ENCODE data around the gene IFT122. TPM values are rescaled to one million over a fixed set of nuclear protein-coding genes. Genes with fewer than 3 reads are reported as not detected.

IFT122 gene
- total RNA-seq, 1 experiment from 2014 or later: 4.7 TPM

GRCh38 chr3:129520960-129521359, 80.9 kb downstream of the IFT122 start:
- Histone ChIP-seq H3K4me2 (ENCODE audit: low read depth, low read length, poor library complexity, severe bottlenecking) (no peak overlapping the region), H3K27ac (ENCODE audit: low read length) (no peak overlapping the region), H3K4me1 (ENCODE audit: low read length) (peaks cover 1% of the 10 kb centered on the region; the same call in 1 of the 2 replicates), H3K9ac (ENCODE audit: low read length) (no peak overlapping the region), H3K4me3 (ENCODE audit: low read length) (no peak overlapping the region), H3K79me2 (ENCODE audit: low read length) (no peaks in the 10 kb centered on the region), H3K36me3 (ENCODE audit: insufficient read depth, low read length) (no peaks in the 10 kb centered on the region), H3K27me3 (ENCODE audit: low read length) (no peaks in the 10 kb centered on the region), H3K9me3 (ENCODE audit: low read length) (no peaks in the 10 kb centered on the region), H4K20me1 (ENCODE audit: insufficient read depth, low read depth, low read length) (no peaks in the 10 kb centered on the region), H3K9me2 (replicated peaks; ENCODE audit: insufficient read depth, low read length) (no peaks in the 10 kb centered on the region), H2AFZ (ENCODE audit: low read length) (no peak overlapping the region)
- no peak for DNase-seq

- no peak overlapping the region for H3K27ac ChIP-seq (ENCODE audit: low read length)
- no peaks in the 10 kb centered on the region for H4K20me1 ChIP-seq (ENCODE audit: insufficient read depth, low read depth, low read length)
- H3K9me3 ChIP-seq (ENCODE audit: low read length): no peaks in the 10 kb centered on the region
- no peak overlapping the region for H2AFZ ChIP-seq (ENCODE audit: low read length)
- H3K9me2 ChIP-seq (replicated peaks; ENCODE audit: insufficient read depth, low read length): no peaks in the 10 kb centered on the region
- no peaks in the 10 kb centered on the region for H3K27me3 ChIP-seq (ENCODE audit: low read length)
- H3K4me3 ChIP-seq (ENCODE audit: low read length): no peak overlapping the region
- no peaks in the 10 kb centered on the region for H3K36me3 ChIP-seq (ENCODE audit: insufficient read depth, low read length)
- no peak for DNase-seq
- H3K4me1 ChIP-seq (ENCODE audit: low read length): peaks cover 7% of the 10 kb centered on the region
- no peak overlapping the region for H3K9ac ChIP-seq (ENCODE audit: low read length)
- no peaks in the 10 kb centered on the region for H3K79me2 ChIP-seq (ENCODE audit: low read length)
- no peak overlapping the region for H3K4me2 ChIP-seq (ENCODE audit: low read depth, low read length, poor library complexity, severe bottlenecking)
Measured at GRCh38 chr3:129521611-129522010, 81.6 kb downstream of the IFT122 start.

GRCh38 chr3:129522953-129523352, 82.9 kb downstream of the IFT122 start:
- H3K27me3 ChIP-seq (ENCODE audit: low read length): no peaks in the 10 kb centered on the region
- no peak overlapping the region for H3K27ac ChIP-seq (ENCODE audit: low read length)
- no peaks in the 10 kb centered on the region for H3K9me3 ChIP-seq (ENCODE audit: low read length)
- DNase-seq: no peak
- no peak overlapping the region for H3K4me2 ChIP-seq (ENCODE audit: low read depth, low read length, poor library complexity, severe bottlenecking)
- no peak overlapping the region for H3K9ac ChIP-seq (ENCODE audit: low read length)
- no peaks in the 10 kb centered on the region for H3K79me2 ChIP-seq (ENCODE audit: low read length)
- H3K4me3 ChIP-seq (ENCODE audit: low read length): no peak overlapping the region
- no peaks in the 10 kb centered on the region for H3K9me2 ChIP-seq (replicated peaks; ENCODE audit: insufficient read depth, low read length)
- H4K20me1 ChIP-seq (ENCODE audit: insufficient read depth, low read depth, low read length): no peaks in the 10 kb centered on the region
- H2AFZ ChIP-seq (ENCODE audit: low read length): no peak overlapping the region
- no peaks in the 10 kb centered on the region for H3K36me3 ChIP-seq (ENCODE audit: insufficient read depth, low read length)
- H3K4me1 ChIP-seq (ENCODE audit: low read length): peaks cover 7% of the 10 kb centered on the region

DNA sequence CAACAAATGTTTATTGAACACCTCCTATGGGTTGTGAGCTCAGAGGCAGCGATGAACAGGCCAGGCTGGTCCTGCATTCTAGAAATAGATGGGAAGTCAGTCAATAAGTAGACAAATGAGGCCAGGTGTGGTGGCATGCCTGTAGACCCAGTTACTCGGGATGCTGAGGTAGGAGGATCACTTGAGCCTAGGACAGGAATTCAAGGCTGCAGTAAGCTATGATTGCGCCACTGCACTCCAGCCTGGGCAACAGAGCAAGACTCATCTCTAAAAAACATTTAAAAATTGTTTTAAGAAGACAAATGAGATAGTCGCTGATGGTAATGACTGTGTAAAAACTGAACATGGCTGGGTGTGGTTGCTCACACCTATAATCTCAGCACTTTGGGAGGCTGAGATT, 84.1 kb downstream of the IFT122 start:
- no peaks in the 10 kb centered on the region for H3K27me3 ChIP-seq (ENCODE audit: low read length)
- no peak overlapping the region for H3K4me3 ChIP-seq (ENCODE audit: low read length)
- no peak overlapping the region for H3K27ac ChIP-seq (ENCODE audit: low read length)
- H3K4me2 ChIP-seq (ENCODE audit: low read depth, low read length, poor library complexity, severe bottlenecking): no peak overlapping the region
- H4K20me1 ChIP-seq (ENCODE audit: insufficient read depth, low read depth, low read length): no peaks in the 10 kb centered on the region
- H3K9ac ChIP-seq (ENCODE audit: low read length): no peak overlapping the region
- peaks cover 7% of the 10 kb centered on the region for H3K4me1 ChIP-seq (ENCODE audit: low read length)
- H3K36me3 ChIP-seq (ENCODE audit: insufficient read depth, low read length): no peaks in the 10 kb centered on the region
- H3K9me2 ChIP-seq (replicated peaks; ENCODE audit: insufficient read depth, low read length): no peaks in the 10 kb centered on the region
- DNase-seq: no peak
- no peaks in the 10 kb centered on the region for H3K79me2 ChIP-seq (ENCODE audit: low read length)
- H2AFZ ChIP-seq (ENCODE audit: low read length): no peak overlapping the region
- H3K9me3 ChIP-seq (ENCODE audit: low read length): no peaks in the 10 kb centered on the region

DNA sequence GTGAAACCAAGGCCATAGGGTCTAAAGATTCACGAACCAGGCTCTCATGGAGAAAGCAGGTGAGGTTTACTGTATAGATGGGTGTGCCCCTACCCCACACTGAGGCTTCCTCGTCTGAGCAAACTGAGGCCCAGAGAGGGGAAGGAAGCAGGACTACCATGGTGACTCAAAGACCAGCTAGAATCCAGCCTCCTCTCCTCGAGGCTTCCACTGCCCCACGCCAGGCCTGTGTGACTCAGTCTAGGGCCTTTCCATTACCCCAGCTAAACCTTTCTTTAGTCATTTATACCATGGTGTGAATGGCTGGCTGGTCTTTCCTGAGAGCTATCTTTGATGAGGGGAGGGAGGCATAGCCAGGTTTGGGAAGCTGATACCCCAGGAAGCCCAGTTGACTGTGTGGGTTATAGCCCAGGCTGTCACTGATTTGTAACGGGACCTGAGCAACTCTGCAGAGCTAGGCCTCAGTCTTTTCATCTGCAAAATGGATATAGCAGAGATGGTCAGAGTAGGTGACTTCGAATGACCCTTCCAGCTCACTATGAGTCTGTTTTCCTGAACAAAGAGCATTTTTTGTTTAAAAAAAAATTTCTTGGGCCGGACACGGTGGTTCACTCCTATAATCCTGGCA, 85.4 kb downstream of the IFT122 start:
- Histone ChIP-seq H3K36me3 (ENCODE audit: insufficient read depth, low read length) (no peaks in the 10 kb centered on the region), H4K20me1 (ENCODE audit: insufficient read depth, low read depth, low read length) (no peaks in the 10 kb centered on the region), H3K4me1 (ENCODE audit: low read length) (peaks cover 7% of the 10 kb centered on the region), H3K9me3 (ENCODE audit: low read length) (no peaks in the 10 kb centered on the region), H3K79me2 (ENCODE audit: low read length) (no peaks in the 10 kb centered on the region), H3K4me3 (ENCODE audit: low read length) (no peak overlapping the region), H3K4me2 (ENCODE audit: low read depth, low read length, poor library complexity, severe bottlenecking) (no peak overlapping the region), H2AFZ (ENCODE audit: low read length) (no peak overlapping the region), H3K27me3 (ENCODE audit: low read length) (no peaks in the 10 kb centered on the region), H3K27ac (ENCODE audit: low read length) (no peak overlapping the region), H3K9me2 (replicated peaks; ENCODE audit: insufficient read depth, low read length) (no peaks in the 10 kb centered on the region), H3K9ac (ENCODE audit: low read length) (no peak overlapping the region)
- DNase-seq: no peak

- H3K4me3 ChIP-seq (ENCODE audit: low read length): no peak overlapping the region
- H3K4me2 ChIP-seq (ENCODE audit: low read depth, low read length, poor library complexity, severe bottlenecking): peak overlapping the region; percentile 42
- H3K27me3 ChIP-seq (ENCODE audit: low read length): no peaks in the 10 kb centered on the region
- no peaks in the 10 kb centered on the region for H3K79me2 ChIP-seq (ENCODE audit: low read length)
- H3K4me1 ChIP-seq (ENCODE audit: low read length): peaks cover 7% of the 10 kb centered on the region
- H3K36me3 ChIP-seq (ENCODE audit: insufficient read depth, low read length): no peaks in the 10 kb centered on the region
- no peak overlapping the region for H3K27ac ChIP-seq (ENCODE audit: low read length)
- H3K9ac ChIP-seq (ENCODE audit: low read length): peak overlapping the region; percentile 35; the same call in 1 of the 2 replicates
- DNase-seq: peak; percentile 86
- H3K9me3 ChIP-seq (ENCODE audit: low read length): no peaks in the 10 kb centered on the region
- no peaks in the 10 kb centered on the region for H3K9me2 ChIP-seq (replicated peaks; ENCODE audit: insufficient read depth, low read length)
- no peaks in the 10 kb centered on the region for H4K20me1 ChIP-seq (ENCODE audit: insufficient read depth, low read depth, low read length)
- H2AFZ ChIP-seq (ENCODE audit: low read length): peak overlapping the region; percentile 89; the same call in 1 of the 2 replicates
Measured at GRCh38 chr3:129526121-129526900, 86.3 kb downstream of the IFT122 start.

DNA sequence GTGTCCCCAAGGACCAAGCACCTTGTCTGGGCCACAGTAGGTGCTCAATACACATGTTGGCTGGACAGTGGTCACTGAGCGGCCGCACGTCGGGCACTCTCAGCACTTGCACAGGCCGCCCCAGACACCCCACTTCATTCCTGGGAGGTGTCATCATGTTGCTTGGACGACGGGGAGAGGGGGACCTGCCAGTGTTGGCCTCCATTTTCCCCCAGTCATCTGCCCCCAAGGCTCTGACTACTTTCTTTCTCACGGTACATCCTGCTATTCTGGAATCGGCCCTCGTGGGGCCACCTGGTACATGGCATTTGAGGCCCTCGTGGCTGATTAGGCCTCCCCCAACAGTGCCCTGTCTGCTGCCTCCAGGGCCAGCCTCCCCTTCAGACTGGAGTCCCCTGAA, 87.2 kb downstream of the IFT122 start:
- Histone ChIP-seq H3K9me3 (ENCODE audit: low read length) (no peaks in the 10 kb centered on the region), H3K79me2 (ENCODE audit: low read length) (no peaks in the 10 kb centered on the region), H3K4me2 (ENCODE audit: low read depth, low read length, poor library complexity, severe bottlenecking) (no peak overlapping the region), H3K4me3 (ENCODE audit: low read length) (no peak overlapping the region), H3K9me2 (replicated peaks; ENCODE audit: insufficient read depth, low read length) (no peaks in the 10 kb centered on the region), H4K20me1 (ENCODE audit: insufficient read depth, low read depth, low read length) (no peaks in the 10 kb centered on the region), H3K27ac (ENCODE audit: low read length) (no peak overlapping the region), H3K9ac (ENCODE audit: low read length) (no peak overlapping the region), H3K27me3 (ENCODE audit: low read length) (no peaks in the 10 kb centered on the region), H3K4me1 (ENCODE audit: low read length) (peaks cover 7% of the 10 kb centered on the region), H2AFZ (ENCODE audit: low read length) (no peak overlapping the region), H3K36me3 (ENCODE audit: insufficient read depth, low read length) (no peaks in the 10 kb centered on the region)
- no peak for DNase-seq

- no peaks in the 10 kb centered on the region for H3K79me2 ChIP-seq (ENCODE audit: low read length)
- no peaks in the 10 kb centered on the region for H4K20me1 ChIP-seq (ENCODE audit: insufficient read depth, low read depth, low read length)
- no peaks in the 10 kb centered on the region for H3K9me3 ChIP-seq (ENCODE audit: low read length)
- no peak within 1 kb of the TSS for H3K9ac ChIP-seq (ENCODE audit: low read length)
- no peaks in the 10 kb centered on the region for H3K27me3 ChIP-seq (ENCODE audit: low read length)
- H3K4me1 ChIP-seq (ENCODE audit: low read length): peaks cover 7% of the 10 kb centered on the region
- no peaks in the 10 kb centered on the region for H3K9me2 ChIP-seq (replicated peaks; ENCODE audit: insufficient read depth, low read length)
- H3K4me2 ChIP-seq (ENCODE audit: low read depth, low read length, poor library complexity, severe bottlenecking): no peak within 1 kb of the TSS
- H3K4me3 ChIP-seq (ENCODE audit: low read length): no peak within 1 kb of the TSS
- no peaks in the 10 kb centered on the region for H3K36me3 ChIP-seq (ENCODE audit: insufficient read depth, low read length)
- H3K27ac ChIP-seq (ENCODE audit: low read length): no peak within 1 kb of the TSS
- no peak within 1 kb of the TSS for H2AFZ ChIP-seq (ENCODE audit: low read length)
- no peak for DNase-seq
Measured at GRCh38 chr3:129528589-129529100, 88.6 kb downstream of the IFT122 start, which contains the start of gene RHO. RHO (plus strand) TSS chr3:129528639; CDS start chr3:129528734, 95 bp downstream.
